Head of caudate nucleus (tissue), 42 donors: Measurements from ENCODE around the gene PLEKHA7.

Experiments used
- DNase-seq, 42 donors: peaks; one replicate each; pipeline versions ENCODE4 v3.0.0 to v3.0.0-alpha.2; 2020 to 2021; ENCODE audit warnings: mixed read lengths in 7 of 42
- intact Hi-C: fragments of 100-400 bp; cut with DNase I; formaldehyde crosslinking; loops from one replicate; pipeline ENCODE4 v1.15.0; 2022

Gene PLEKHA7

GRCh38 chr11:16789560-16790485 is 224.4 kb downstream of the PLEKHA7 start:
- intact Hi-C loops: no loop called here
- no peak for DNase-seq

GRCh38 chr11:16789063-16789420 is 225.2 kb downstream of the PLEKHA7 start:
- no peak for DNase-seq
- intact Hi-C loops: no loop called here

- peak; percentile 47 to 89 (median 75) for DNase-seq
- intact Hi-C loops: no loop called here
Observed at GRCh38 chr11:16788141-16789062, 225.8 kb downstream of the PLEKHA7 start.

- DNase-seq: no peak
- intact Hi-C loops: no loop called here
Observed at GRCh38 chr11:16787035-16787742, 227.0 kb downstream of the PLEKHA7 start.

- no peak for DNase-seq
- intact Hi-C loops: no loop called here
Observed at GRCh38 chr11:16786131-16786530, 228.1 kb downstream of the PLEKHA7 start.

- DNase-seq: peak; percentile 63 to 92 (median 82)
- intact Hi-C loops: no loop called here
Observed at GRCh38 chr11:16785520-16786128, 228.6 kb downstream of the PLEKHA7 start.

GRCh38 chr11:16784666-16785065 is 229.5 kb downstream of the PLEKHA7 start:
- intact Hi-C loops: no loop called here
- DNase-seq: no peak

GRCh38 chr11:16784097-16784496 is 230.1 kb downstream of the PLEKHA7 start:
- intact Hi-C loops: no loop called here
- DNase-seq: no peak

- no peak for DNase-seq
- intact Hi-C loops: no loop called here
Observed at GRCh38 chr11:16783321-16783801, 230.9 kb downstream of the PLEKHA7 start.

GRCh38 chr11:16781936-16782919 is 232.0 kb downstream of the PLEKHA7 start:
- DNase-seq: no peak
- intact Hi-C loops: no loop called here

GRCh38 chr11:16780698-16781550 is 233.3 kb downstream of the PLEKHA7 start:
- intact Hi-C loops: no loop called here
- DNase-seq: no peak

- no peak for DNase-seq
- intact Hi-C loops: no loop called here
Observed at GRCh38 chr11:16780146-16780545, 234.1 kb downstream of the PLEKHA7 start.

- intact Hi-C loops: no loop called here
- no peak for DNase-seq
Observed at GRCh38 chr11:16779436-16779835, 234.8 kb downstream of the PLEKHA7 start.

- DNase-seq: no peak
Observed at GRCh38 chr11:16778876-16779275, 235.3 kb downstream of the PLEKHA7 start.

GRCh38 chr11:16778286-16778685 is 235.9 kb downstream of the PLEKHA7 start:
- intact Hi-C loops: no loop called here
- DNase-seq: no peak

More at GRCh38 chr11:16778876-16779275, 235.3 kb downstream of the PLEKHA7 start:
- intact Hi-C loops: no loop called here

GRCh38 chr11:16777613-16777975 is 236.6 kb downstream of the PLEKHA7 start:
- DNase-seq: no peak
- intact Hi-C loops: no loop called here
